Neural progenitor cell (in vitro differentiated cells): Measurements from ENCODE around the gene IFIT2. TPM values are rescaled to one million over a fixed set of nuclear protein-coding genes. Genes with fewer than 3 reads are reported as not detected.

Source experiments
- DNase-seq: peaks from one replicate; pipeline ENCODE4 v3.0.0-alpha.2; 2016; ENCODE audit warnings: low spot score
- H2AFZ ChIP-seq: fragments of 200-600 bp; sonication (generic); replicated peaks from 2 replicates; pipeline ENCODE4 v1.6.1; 2016; ENCODE audit warnings: antibody characterized with exemption
- H3F3A ChIP-seq: fragments of 200-600 bp; sonication (generic); 2 replicates; pipeline ENCODE4 v1.6.1; 2016; ENCODE audit warnings: antibody characterized with exemption, low read depth
- H3K27ac ChIP-seq: fragments of 200-600 bp; sonication (generic); 2 replicates; pipeline ENCODE4 v1.5.1; 2016; ENCODE audit warnings: mild to moderate bottlenecking
- H3K27me3 ChIP-seq: fragments of 200-600 bp; sonication (generic); 2 replicates; pipeline ENCODE4 v1.6.1; 2016; ENCODE audit warnings: mild to moderate bottlenecking, moderate library complexity
- H3K36me3 ChIP-seq: fragments of 200-600 bp; sonication (generic); 2 replicates; pipeline ENCODE4 v1.5.1; 2016
- H3K4me1 ChIP-seq: fragments of 200-600 bp; sonication (generic); 2 replicates; pipeline ENCODE4 v1.6.1; 2016; ENCODE audit warnings: mixed run types
- H3K4me2 ChIP-seq: fragments of 200-600 bp; sonication (generic); 2 replicates; pipeline ENCODE4 v1.6.1; 2016
- H3K4me3 ChIP-seq: fragments of 200-600 bp; sonication (generic); 2 replicates; pipeline ENCODE4 v1.5.1; 2016
- H3K79me2 ChIP-seq: fragments of 200-600 bp; sonication (generic); 2 replicates; pipeline ENCODE4 v1.6.1; 2016; ENCODE audit warnings: low read depth
- H3K9ac ChIP-seq: fragments of 200-600 bp; sonication (generic); 2 replicates; pipeline ENCODE4 v1.6.1; 2016
- H3K9me3 ChIP-seq: fragments of 200-600 bp; sonication (generic); 2 replicates; pipeline ENCODE4 v1.5.1; 2016; ENCODE audit warnings: low read depth
- H4K20me1 ChIP-seq: fragments of 200-600 bp; sonication (generic); 2 replicates; pipeline ENCODE4 v1.6.1; 2016; ENCODE audit warnings: low read depth
- H3K27ac Mint-ChIP-seq: 3 replicates; pipeline ENCODE4 v1.8.0; 2021; ENCODE audit warnings: mixed read lengths
- H3K27me3 Mint-ChIP-seq: 2 replicates; pipeline ENCODE4 v1.8.0; 2022; ENCODE audit warnings: low read depth, mild to moderate bottlenecking, inconsistent platforms, moderate library complexity, mixed read lengths; ENCODE audit not compliant: insufficient read depth
- H3K36me3 Mint-ChIP-seq: 3 replicates; pipeline ENCODE4 v1.8.0; 2021; ENCODE audit warnings: mixed read lengths
- H3K4me1 Mint-ChIP-seq: 3 replicates; pipeline ENCODE4 v1.8.0; 2021; ENCODE audit warnings: mixed read lengths
- H3K4me3 Mint-ChIP-seq: 3 replicates; pipeline ENCODE4 v1.8.0; 2021; ENCODE audit warnings: mild to moderate bottlenecking, moderate library complexity, mixed read lengths
- H3K9me3 Mint-ChIP-seq: 3 replicates; pipeline ENCODE4 v1.8.0; 2020; ENCODE audit warnings: mixed read lengths
- EZH2 ChIP-seq: fragments of 200-600 bp; sonication (generic); IDR thresholded peaks from 2 replicates; pipeline ENCODE4 v1.6.1; 2017; ENCODE audit warnings: antibody characterized with exemption, mild to moderate bottlenecking, moderate library complexity
- EZH2phosphoT487 ChIP-seq: fragments of 200-600 bp; sonication (generic); IDR thresholded peaks from 2 replicates; pipeline ENCODE4 v1.6.1; 2017; ENCODE audit warnings: antibody characterized with exemption
- total RNA-seq: library from RNA; depleted of rRNA; stranded (reverse); fragments of >200 nt; gene quantifications from 2 replicates; pipeline ENCODE4 v1.2.3, GENCODE V29; 2015; ENCODE audit warnings: low replicate concordance
- TF ChIP-seq, protein P1 (sequence below): fragments of 200-600 bp; sonication (generic); IDR thresholded peaks from 2 replicates; pipeline ENCODE4 v1.5.1; 2017; ENCODE audit warnings: antibody characterized with exemption, mild to moderate bottlenecking

Gene IFIT2
- total RNA-seq, 1 donor from 2014 or later = 0.22 TPM

DNA sequence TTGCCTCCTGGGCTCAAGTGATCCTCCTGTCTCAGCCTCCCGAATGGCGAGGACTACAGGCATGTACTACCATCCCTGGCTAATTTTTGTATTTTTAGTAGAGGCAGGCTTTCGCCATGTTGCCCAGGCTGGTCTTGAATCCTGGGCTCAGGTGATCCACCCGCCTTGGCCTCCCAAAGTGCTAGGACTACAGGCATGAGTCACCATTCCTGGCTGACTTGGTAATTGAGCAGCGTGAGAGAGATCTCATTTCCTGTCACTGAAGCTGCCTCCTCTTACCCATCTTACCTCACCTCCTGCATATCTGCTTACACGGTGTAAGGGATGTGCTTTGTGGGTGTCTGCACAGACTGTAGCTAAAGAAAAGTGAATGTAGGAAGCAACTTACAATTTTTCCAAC is 35.6 kb downstream of the IFIT2 start:
- peaks cover 10% of the 10 kb centered on the region for H3F3A ChIP-seq
- Mint-ChIP-seq H3K4me1 (peaks cover 20% of the 10 kb centered on the region), H3K27ac (no peak overlapping the region), H3K36me3 (peaks cover 2% of the 10 kb centered on the region), H3K4me3 (no peak overlapping the region), H3K27me3 (peaks cover 5% of the 10 kb centered on the region), H3K9me3 (no peaks in the 10 kb centered on the region)
- H3K27me3 ChIP-seq = no peaks in the 10 kb centered on the region
- H3K9ac ChIP-seq = no peak overlapping the region
- no peak overlapping the region for H2AFZ ChIP-seq
- H3K4me2 ChIP-seq = no peak overlapping the region
- no peaks in the 10 kb centered on the region for H3K9me3 ChIP-seq
- no peaks in the 10 kb centered on the region for H3K36me3 ChIP-seq
- no peak for DNase-seq
- no peak for TF ChIP-seq EZH2phosphoT487
- no peak for TF ChIP-seq EZH2
- TF ChIP-seq, protein P1, sequence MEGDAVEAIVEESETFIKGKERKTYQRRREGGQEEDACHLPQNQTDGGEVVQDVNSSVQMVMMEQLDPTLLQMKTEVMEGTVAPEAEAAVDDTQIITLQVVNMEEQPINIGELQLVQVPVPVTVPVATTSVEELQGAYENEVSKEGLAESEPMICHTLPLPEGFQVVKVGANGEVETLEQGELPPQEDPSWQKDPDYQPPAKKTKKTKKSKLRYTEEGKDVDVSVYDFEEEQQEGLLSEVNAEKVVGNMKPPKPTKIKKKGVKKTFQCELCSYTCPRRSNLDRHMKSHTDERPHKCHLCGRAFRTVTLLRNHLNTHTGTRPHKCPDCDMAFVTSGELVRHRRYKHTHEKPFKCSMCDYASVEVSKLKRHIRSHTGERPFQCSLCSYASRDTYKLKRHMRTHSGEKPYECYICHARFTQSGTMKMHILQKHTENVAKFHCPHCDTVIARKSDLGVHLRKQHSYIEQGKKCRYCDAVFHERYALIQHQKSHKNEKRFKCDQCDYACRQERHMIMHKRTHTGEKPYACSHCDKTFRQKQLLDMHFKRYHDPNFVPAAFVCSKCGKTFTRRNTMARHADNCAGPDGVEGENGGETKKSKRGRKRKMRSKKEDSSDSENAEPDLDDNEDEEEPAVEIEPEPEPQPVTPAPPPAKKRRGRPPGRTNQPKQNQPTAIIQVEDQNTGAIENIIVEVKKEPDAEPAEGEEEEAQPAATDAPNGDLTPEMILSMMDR = no peak
- peaks cover 23% of the 10 kb centered on the region for H3K4me1 ChIP-seq
- no peak overlapping the region for H3K4me3 ChIP-seq
- no peaks in the 10 kb centered on the region for H3K79me2 ChIP-seq
- H4K20me1 ChIP-seq = no peaks in the 10 kb centered on the region
- H3K27ac ChIP-seq = no peak overlapping the region

DNA sequence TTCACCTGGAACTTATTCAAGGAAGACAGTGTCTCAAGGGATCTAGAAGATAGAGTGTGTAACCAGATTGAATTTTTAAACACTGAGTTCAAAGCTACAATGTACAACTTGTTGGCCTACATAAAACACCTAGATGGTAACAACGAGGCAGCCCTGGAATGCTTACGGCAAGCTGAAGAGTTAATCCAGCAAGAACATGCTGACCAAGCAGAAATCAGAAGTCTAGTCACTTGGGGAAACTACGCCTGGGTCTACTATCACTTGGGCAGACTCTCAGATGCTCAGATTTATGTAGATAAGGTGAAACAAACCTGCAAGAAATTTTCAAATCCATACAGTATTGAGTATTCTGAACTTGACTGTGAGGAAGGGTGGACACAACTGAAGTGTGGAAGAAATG is 36.9 kb downstream of the IFIT2 start:
- no peak overlapping the region for H3K27ac Mint-ChIP-seq
- no peaks in the 10 kb centered on the region for H3F3A ChIP-seq
- H4K20me1 ChIP-seq = no peaks in the 10 kb centered on the region
- no peaks in the 10 kb centered on the region for H3K79me2 ChIP-seq
- no peak overlapping the region for H3K27ac ChIP-seq
- no peaks in the 10 kb centered on the region for H3K27me3 ChIP-seq
- no peak overlapping the region for H3K4me3 Mint-ChIP-seq
- H3K36me3 ChIP-seq = no peaks in the 10 kb centered on the region
- TF ChIP-seq, protein P1 = no peak
- TF ChIP-seq EZH2phosphoT487 (no peak), EZH2 (no peak)
- no peak overlapping the region for H2AFZ ChIP-seq
- H3K4me1 ChIP-seq = peaks cover 18% of the 10 kb centered on the region
- H3K4me2 ChIP-seq = no peak overlapping the region
- peaks cover 4% of the 10 kb centered on the region for H3K27me3 Mint-ChIP-seq
- peaks cover 19% of the 10 kb centered on the region for H3K4me1 Mint-ChIP-seq
- no peaks in the 10 kb centered on the region for H3K9me3 Mint-ChIP-seq
- no peaks in the 10 kb centered on the region for H3K9me3 ChIP-seq
- H3K4me3 ChIP-seq = no peak overlapping the region
- DNase-seq = no peak
- peaks cover 3% of the 10 kb centered on the region for H3K36me3 Mint-ChIP-seq
- no peak overlapping the region for H3K9ac ChIP-seq

DNA sequence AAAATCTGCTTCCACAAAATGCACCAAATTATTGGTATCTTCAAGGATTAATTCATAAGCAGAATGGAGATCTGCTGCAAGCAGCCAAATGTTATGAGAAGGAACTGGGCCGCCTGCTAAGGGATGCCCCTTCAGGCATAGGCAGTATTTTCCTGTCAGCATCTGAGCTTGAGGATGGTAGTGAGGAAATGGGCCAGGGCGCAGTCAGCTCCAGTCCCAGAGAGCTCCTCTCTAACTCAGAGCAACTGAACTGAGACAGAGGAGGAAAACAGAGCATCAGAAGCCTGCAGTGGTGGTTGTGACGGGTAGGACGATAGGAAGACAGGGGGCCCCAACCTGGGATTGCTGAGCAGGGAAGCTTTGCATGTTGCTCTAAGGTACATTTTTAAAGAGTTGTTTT is 38.0 kb downstream of the IFIT2 start:
- DNase-seq = no peak
- Mint-ChIP-seq H3K27me3 (peaks cover 2% of the 10 kb centered on the region), H3K4me1 (peaks cover 14% of the 10 kb centered on the region), H3K9me3 (no peaks in the 10 kb centered on the region), H3K27ac (no peak overlapping the region), H3K36me3 (peaks cover 3% of the 10 kb centered on the region), H3K4me3 (no peak overlapping the region)
- Histone ChIP-seq H3K36me3 (no peaks in the 10 kb centered on the region), H3K4me2 (no peak overlapping the region), H4K20me1 (no peaks in the 10 kb centered on the region), H3K79me2 (no peaks in the 10 kb centered on the region), H3K9ac (no peak overlapping the region), H3K9me3 (no peaks in the 10 kb centered on the region), H3K27me3 (no peaks in the 10 kb centered on the region), H3F3A (no peaks in the 10 kb centered on the region), H2AFZ (no peak overlapping the region), H3K27ac (no peak overlapping the region), H3K4me3 (no peak overlapping the region), H3K4me1 (peaks cover 13% of the 10 kb centered on the region)
- TF ChIP-seq, protein P1 = no peak
- TF ChIP-seq EZH2 (no peak), EZH2phosphoT487 (no peak)
